Measurements from ENCODE around the gene MUS81.
"Not testable (repeated sequence)": the region's sequence is repeated elsewhere in the genome, so short reads cannot be mapped to it uniquely, and the experiment has no call there.

- not testable (repeated sequence) for TF ChIP-seq CTCF (IDR thresholded peaks at IDR 0.05); ELF4 (CRISPR knock-in tag; IDR thresholded peaks at IDR 0.05; ENCODE audit: low read depth); TCF7 (CRISPR knock-in tag; IDR thresholded peaks at IDR 0.05; ENCODE audit: low read depth); ATF3 (CRISPR knock-in tag; conservative IDR thresholded peaks at IDR 0.05); E2F5 (CRISPR knock-in tag; IDR thresholded peaks at IDR 0.05); TEAD4 (CRISPR knock-in tag; IDR thresholded peaks at IDR 0.05); E2F1 (CRISPR knock-in tag; IDR thresholded peaks at IDR 0.05)
These were observed 28.0 kb upstream of the MUS81 start for GRCh38 chr11:65832231-65832630.

All from WTC11 (cell line).